Keratinocyte (primary cell): ENCODE results near the gene EXOC3L2. TPM values are rescaled to one million over a fixed set of nuclear protein-coding genes. Genes with fewer than 3 reads are reported as not detected.

Experiments used
- DNase-seq: peaks from one replicate; pipeline ENCODE4 v3.0.0-alpha.2; 2011; ENCODE audit warnings: low read depth, missing footprints, low spot score
- FAIRE-seq: peaks from 2 replicates; lab custom pipeline; 2011; peaks lifted over from hg19 to GRCh38; lab: Jason Lieb, UNC
- H2AFZ ChIP-seq: 2 replicates; pipeline ENCODE4 v1.6.0; 2012; ENCODE audit warnings: low read length, control low read depth, inconsistent platforms; ENCODE audit not compliant: control insufficient read depth
- H3K27ac ChIP-seq: 2 replicates; pipeline ENCODE4 v1.5.1; 2011; ENCODE audit warnings: low read length; ENCODE audit not compliant: control insufficient read depth, insufficient read depth
- H3K27me3 ChIP-seq: 3 replicates; pipeline ENCODE4 v1.6.0; 2011; ENCODE audit warnings: low read length; ENCODE audit not compliant: control insufficient read depth, insufficient read depth; ENCODE audit errors: extremely low read depth
- H3K36me3 ChIP-seq, 2 experiments: 2 replicates in 1 of 2; 3 replicates in 1 of 2; pipeline ENCODE4 v1.5.1; 2011; ENCODE audit warnings: low read length in 2 of 2, mild to moderate bottlenecking in 1 of 2; ENCODE audit not compliant: control insufficient read depth in 2 of 2, insufficient read depth in 2 of 2; ENCODE audit errors: extremely low read depth in 1 of 2
- H3K4me1 ChIP-seq: 3 replicates; pipeline ENCODE4 v1.5.1; 2011; ENCODE audit warnings: low read length; ENCODE audit not compliant: control insufficient read depth, insufficient read depth; ENCODE audit errors: extremely low read depth
- H3K4me2 ChIP-seq: 3 replicates; pipeline ENCODE4 v1.6.0; 2011; ENCODE audit warnings: low read depth, low read length; ENCODE audit not compliant: control insufficient read depth, insufficient read depth; ENCODE audit errors: extremely low read depth
- H3K4me3 ChIP-seq, 3 experiments: fragments of 200-600 bp in 1 of 3; sonication (generic) in 1 of 3; 2 replicates in 2 of 3; 3 replicates in 1 of 3; pipeline ENCODE4 v1.5.1; 2011 to 2016; ENCODE audit warnings: low read length in 3 of 3, mild to moderate bottlenecking in 3 of 3, control low read depth in 2 of 3, inconsistent platforms in 1 of 3, low read depth in 1 of 3, mixed read lengths in 1 of 3, mixed run types in 1 of 3, moderate library complexity in 1 of 3; ENCODE audit not compliant: control insufficient read depth in 2 of 3, insufficient read depth in 2 of 3; ENCODE audit errors: extremely low read depth in 1 of 3
- H3K79me2 ChIP-seq: 2 replicates; pipeline ENCODE4 v1.6.0; 2012; ENCODE audit warnings: low read length; ENCODE audit not compliant: control insufficient read depth, insufficient read depth
- H3K9ac ChIP-seq: 3 replicates; pipeline ENCODE4 v1.6.0; 2011; ENCODE audit warnings: low read length; ENCODE audit not compliant: control insufficient read depth, insufficient read depth; ENCODE audit errors: extremely low read depth
- H3K9me1 ChIP-seq: 3 replicates; pipeline ENCODE4 v1.6.0; 2011; ENCODE audit warnings: low read length; ENCODE audit not compliant: control insufficient read depth, insufficient read depth; ENCODE audit errors: extremely low read depth
- H3K9me3 ChIP-seq: 2 replicates; pipeline ENCODE4 v1.5.1; 2012; ENCODE audit warnings: low read depth, low read length; ENCODE audit not compliant: control insufficient read depth
- H4K20me1 ChIP-seq: 3 replicates; pipeline ENCODE4 v1.6.0; 2011; ENCODE audit warnings: low read length; ENCODE audit not compliant: control insufficient read depth, insufficient read depth; ENCODE audit errors: extremely low read depth
- EZH2 ChIP-seq: IDR thresholded peaks from one replicate; pipeline ENCODE4 v1.6.1; 2012; ENCODE audit warnings: inconsistent platforms, mild to moderate bottlenecking, low read length, moderate library complexity
- dilution Hi-C: fragments of 300-500 bp; cut with MboI; formaldehyde crosslinking; loops from one replicate; pipeline ENCODE4 v1.7.0; 2020; ENCODE audit warnings: low sequenced_read_pairs; ENCODE audit not compliant: extremely low pct_ligation_motif_present
- polyA plus RNA-seq, 5 experiments: library from polyadenylated mRNA; depleted of rRNA in 3 of 5; stranded (reverse) in 3 of 5; stranded (forward) in 1 of 5; unstranded in 1 of 5; fragments of >200 nt; gene quantifications; 1 replicate in 1 of 5; 2 replicates in 3 of 5; 3 replicates in 1 of 5; pipeline versions ENCODE4 v1.2.1 to v1.2.3, GENCODE V29; 2011 to 2012; ENCODE audit warnings: missing spikeins in 2 of 5, low read depth in 1 of 5, low replicate concordance in 1 of 5
- TF ChIP-seq, protein P1 (sequence below), 3 experiments: IDR thresholded peaks in 1 of 3; conservative IDR thresholded peaks in 1 of 3; optimal IDR thresholded peaks in 1 of 3; 2 replicates in 2 of 3; 3 replicates in 1 of 3; pipeline versions ENCODE3 to v1.5.1; 2011; ENCODE audit warnings: low read length in 3 of 3, mild to moderate bottlenecking in 3 of 3, moderate library complexity in 2 of 3, control low read depth in 1 of 3, inconsistent platforms in 1 of 3; ENCODE audit not compliant: insufficient read depth in 2 of 3; ENCODE audit errors: extremely low read depth in 1 of 3

EXOC3L2 gene
- polyA plus RNA-seq, 1 donor (not counting 4 experiments of a cell fraction or from before 2014, with no cell fraction given): 0.08 TPM

DNA sequence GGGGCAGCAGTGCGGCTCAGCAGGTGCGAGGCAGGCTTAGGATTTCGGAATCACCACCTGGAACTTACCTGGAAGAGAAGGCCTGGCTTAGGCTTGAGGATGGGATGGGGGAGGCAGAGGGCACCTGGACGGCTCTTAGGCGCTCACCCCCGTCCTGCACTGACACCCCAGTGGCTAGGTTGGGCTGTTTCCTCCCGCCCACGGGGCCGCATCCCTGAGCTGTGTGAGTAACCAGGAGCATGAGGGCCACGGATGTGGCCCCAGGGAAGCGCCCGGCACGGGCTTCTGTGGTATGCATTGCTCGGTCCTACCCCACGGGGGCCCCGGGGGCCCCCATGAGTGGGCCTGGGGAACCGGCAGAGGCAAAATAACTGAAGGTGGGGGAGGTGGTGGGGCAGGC lies 82.1 kb downstream of the EXOC3L2 start:
- no peak for DNase-seq
- H3K4me3 ChIP-seq: no peak overlapping the region
- H2AFZ ChIP-seq: no peak overlapping the region
- peaks cover 2% of the 10 kb centered on the region for H4K20me1 ChIP-seq
- no peaks in the 10 kb centered on the region for H3K9me1 ChIP-seq
- peak overlapping the region; percentile 66 for H3K4me2 ChIP-seq
- no peak for FAIRE-seq
- TF ChIP-seq EZH2: no peak
- TF ChIP-seq, protein P1, sequence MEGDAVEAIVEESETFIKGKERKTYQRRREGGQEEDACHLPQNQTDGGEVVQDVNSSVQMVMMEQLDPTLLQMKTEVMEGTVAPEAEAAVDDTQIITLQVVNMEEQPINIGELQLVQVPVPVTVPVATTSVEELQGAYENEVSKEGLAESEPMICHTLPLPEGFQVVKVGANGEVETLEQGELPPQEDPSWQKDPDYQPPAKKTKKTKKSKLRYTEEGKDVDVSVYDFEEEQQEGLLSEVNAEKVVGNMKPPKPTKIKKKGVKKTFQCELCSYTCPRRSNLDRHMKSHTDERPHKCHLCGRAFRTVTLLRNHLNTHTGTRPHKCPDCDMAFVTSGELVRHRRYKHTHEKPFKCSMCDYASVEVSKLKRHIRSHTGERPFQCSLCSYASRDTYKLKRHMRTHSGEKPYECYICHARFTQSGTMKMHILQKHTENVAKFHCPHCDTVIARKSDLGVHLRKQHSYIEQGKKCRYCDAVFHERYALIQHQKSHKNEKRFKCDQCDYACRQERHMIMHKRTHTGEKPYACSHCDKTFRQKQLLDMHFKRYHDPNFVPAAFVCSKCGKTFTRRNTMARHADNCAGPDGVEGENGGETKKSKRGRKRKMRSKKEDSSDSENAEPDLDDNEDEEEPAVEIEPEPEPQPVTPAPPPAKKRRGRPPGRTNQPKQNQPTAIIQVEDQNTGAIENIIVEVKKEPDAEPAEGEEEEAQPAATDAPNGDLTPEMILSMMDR (optimal IDR thresholded peaks at IDR 0.05 in 1 of 3, IDR thresholded peaks at IDR 0.05 in 1 of 3, conservative IDR thresholded peaks at IDR 0.05 in 1 of 3; ENCODE audit: extremely low read depth in 1 of 3, insufficient read depth in 2 of 3, low read length in 3 of 3): no peak
- no peaks in the 10 kb centered on the region for H3K36me3 ChIP-seq
- H3K79me2 ChIP-seq: no peaks in the 10 kb centered on the region
- no peak overlapping the region for H3K27ac ChIP-seq
- peaks cover 49% of the 10 kb centered on the region for H3K4me1 ChIP-seq
- no peaks in the 10 kb centered on the region for H3K27me3 ChIP-seq
- H3K9me3 ChIP-seq: no peaks in the 10 kb centered on the region
- no peak overlapping the region for H3K9ac ChIP-seq
- dilution Hi-C loops: no loop called here

DNA sequence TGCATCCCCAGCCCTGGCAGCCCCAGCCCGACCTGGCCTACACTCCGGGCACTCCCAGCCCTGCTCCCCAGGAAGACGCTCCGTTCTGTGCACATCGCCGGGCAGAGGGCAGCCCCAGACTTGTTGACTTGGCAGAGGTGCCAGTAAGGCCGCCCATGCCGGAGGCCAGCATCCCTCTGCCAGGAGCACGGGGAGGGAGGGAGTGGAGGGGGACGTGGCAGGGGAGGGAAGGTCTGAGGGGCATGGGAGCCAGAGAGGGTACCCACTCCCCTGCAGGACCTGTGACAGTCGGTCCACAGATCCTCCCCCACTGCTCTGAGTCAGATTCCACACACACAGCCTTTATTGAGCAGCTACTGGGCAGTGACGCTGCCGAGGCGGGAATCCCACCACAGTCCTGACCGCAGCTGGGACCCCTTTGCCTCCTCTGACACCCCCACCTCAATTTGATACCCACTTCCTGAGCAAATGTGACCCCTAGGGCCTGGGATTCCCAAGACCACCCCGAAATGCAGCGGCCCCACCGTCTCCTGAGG lies 82.5 kb downstream of the EXOC3L2 start:
- DNase-seq (no peak), FAIRE-seq (peak; percentile 57)
- Histone ChIP-seq H2AFZ (peak overlapping the region; percentile 5), H3K4me2 (peak overlapping the region; percentile 66), H3K9ac (peak overlapping the region; percentile 37), H3K4me1 (peaks cover 49% of the 10 kb centered on the region), H3K36me3 (no peaks in the 10 kb centered on the region), H3K4me3 (peak overlapping the region in 2 of 3 experiments; percentile 7 to 22), H3K27ac (no peak overlapping the region), H3K9me3 (no peaks in the 10 kb centered on the region), H3K27me3 (no peaks in the 10 kb centered on the region), H4K20me1 (peaks cover 2% of the 10 kb centered on the region), H3K79me2 (no peaks in the 10 kb centered on the region), H3K9me1 (no peaks in the 10 kb centered on the region)
- TF ChIP-seq, protein P1 (optimal IDR thresholded peaks at IDR 0.05 in 1 of 3, IDR thresholded peaks at IDR 0.05 in 1 of 3, conservative IDR thresholded peaks at IDR 0.05 in 1 of 3; ENCODE audit: extremely low read depth in 1 of 3, insufficient read depth in 2 of 3, low read length in 3 of 3): no peak
- TF ChIP-seq EZH2: no peak
- dilution Hi-C loops: no loop called here

Other genes with a start within 250 kb of the EXOC3L2 start
- gene RELB, start 243.9 kb downstream of the EXOC3L2 start, polyA plus RNA-seq: 3.6 to 7.3 TPM (median 4.5 TPM) in 3 replicates
- gene CLASRP, start 206.4 kb downstream of the EXOC3L2 start, polyA plus RNA-seq: 15.7 to 21.4 TPM (median 19.7 TPM) in 3 replicates
- gene ZNF296, start 168.9 kb downstream of the EXOC3L2 start, polyA plus RNA-seq: 0.13 to 1.6 TPM (median 0.25 TPM) in 3 replicates
- 23.1 to 30.1 TPM (median 23.7 TPM) in 3 replicates for gene GEMIN7, start 166.1 kb downstream of the EXOC3L2 start, polyA plus RNA-seq
- 8.6 to 15.2 TPM (median 10.2 TPM) in 3 replicates for gene PPP1R37, start 152.2 kb downstream of the EXOC3L2 start, polyA plus RNA-seq
- gene NKPD1, start 84.4 kb downstream of the EXOC3L2 start, polyA plus RNA-seq: 0.20 to 1.2 TPM (median 0.37 TPM) in 3 replicates
- 4.7 to 7.9 TPM (median 7.1 TPM) in 3 replicates for gene TRAPPC6A, start 67.2 kb downstream of the EXOC3L2 start, polyA plus RNA-seq
- gene BLOC1S3, start 66.6 kb downstream of the EXOC3L2 start, polyA plus RNA-seq: 5.1 to 8.3 TPM (median 6.9 TPM) in 3 replicates
- 16.9 to 38.0 TPM (median 19.7 TPM) in 3 replicates for gene MARK4, start 5.9 kb upstream of the EXOC3L2 start, polyA plus RNA-seq
- gene CKM, start 77.5 kb upstream of the EXOC3L2 start, polyA plus RNA-seq: 0.03 TPM in 1 of 3 replicates, not detected in the others
- gene KLC3, start 95.3 kb upstream of the EXOC3L2 start, polyA plus RNA-seq: 14.7 to 27.9 TPM (median 15.3 TPM) in 3 replicates
- gene ERCC2, start 125.2 kb upstream of the EXOC3L2 start, polyA plus RNA-seq: 24.7 to 34.4 TPM (median 27.6 TPM) in 3 replicates
- 31.2 to 94.8 TPM (median 38.3 TPM) in 3 replicates for gene PPP1R13L, start 159.7 kb upstream of the EXOC3L2 start, polyA plus RNA-seq
- 8.0 to 16.8 TPM (median 9.8 TPM) in 3 replicates for gene POLR1G, start 161.2 kb upstream of the EXOC3L2 start, polyA plus RNA-seq
- 175 to 250 TPM (median 208 TPM) in 3 replicates for gene ERCC1, start 178.5 kb upstream of the EXOC3L2 start, polyA plus RNA-seq
- gene FOSB, start 222.6 kb upstream of the EXOC3L2 start, polyA plus RNA-seq: 0.27 to 4.6 TPM (median 3.9 TPM) in 3 replicates